Neuronal stem cell (in vitro differentiated cells): ENCODE measurements around the gene GRWD1.

Experiments used
- DNase-seq: peaks from one replicate; pipeline ENCODE4 v3.0.0-alpha.2; 2013; ENCODE audit warnings: low spot score
- H2AFZ ChIP-seq: one replicate; pipeline ENCODE4 v1.6.1; 2013; ENCODE audit warnings: mild to moderate bottlenecking, low read length, inconsistent platforms
- H2AK5ac ChIP-seq: 2 replicates; pipeline ENCODE4 v1.6.1; 2013; ENCODE audit warnings: low read depth, mild to moderate bottlenecking, inconsistent platforms, low read length, moderate library complexity, mixed read lengths
- H2BK120ac ChIP-seq: 2 replicates; pipeline ENCODE4 v1.6.1; 2013; ENCODE audit warnings: low read depth, mild to moderate bottlenecking, inconsistent platforms, low read length, moderate library complexity, mixed read lengths
- H2BK12ac ChIP-seq: one replicate; pipeline ENCODE4 v1.6.1; 2013; ENCODE audit warnings: low read length, inconsistent platforms
- H2BK15ac ChIP-seq: 2 replicates; pipeline ENCODE4 v1.6.1; 2013; ENCODE audit warnings: mild to moderate bottlenecking, low read length, inconsistent platforms, mixed read lengths
- H2BK5ac ChIP-seq: one replicate; pipeline ENCODE4 v1.6.1; 2013; ENCODE audit warnings: inconsistent platforms, mild to moderate bottlenecking, low read length, moderate library complexity
- H3K14ac ChIP-seq: one replicate; pipeline ENCODE4 v1.6.1; 2013; ENCODE audit warnings: low read length, inconsistent platforms
- H3K18ac ChIP-seq: 2 replicates; pipeline ENCODE4 v1.6.1; 2013; ENCODE audit warnings: low read length, inconsistent platforms
- H3K23ac ChIP-seq: 2 replicates; pipeline ENCODE4 v1.6.1; 2013; ENCODE audit warnings: low read depth, mild to moderate bottlenecking, mixed read lengths, low read length, inconsistent platforms; ENCODE audit not compliant: poor library complexity
- H3K27ac ChIP-seq: replicated peaks from 3 replicates; pipeline ENCODE4 v1.5.1; 2013; ENCODE audit warnings: low read length, inconsistent platforms
- H3K27me3 ChIP-seq, 3 experiments: 2 replicates each; pipeline ENCODE4 v1.6.1; 2013; ENCODE audit warnings: low read length in 3 of 3, mild to moderate bottlenecking in 2 of 3, inconsistent platforms in 1 of 3, low read depth in 1 of 3, mixed read lengths in 1 of 3, moderate library complexity in 1 of 3; ENCODE audit not compliant: control insufficient read depth in 3 of 3, insufficient read depth in 3 of 3
- H3K36me3 ChIP-seq, 2 donors: replicated peaks in 1 of 2; 2 replicates each; pipeline ENCODE4 v1.6.1; 2013; ENCODE audit warnings: low read length in 2 of 2; ENCODE audit not compliant: control insufficient read depth in 2 of 2, insufficient read depth in 2 of 2
- H3K4ac ChIP-seq: 2 replicates; pipeline ENCODE4 v1.6.1; 2013; ENCODE audit warnings: inconsistent platforms, mild to moderate bottlenecking, low read length, moderate library complexity
- H3K4me1 ChIP-seq, 2 donors: 1 replicate in 1 of 2; 2 replicates in 1 of 2; pipeline ENCODE4 v1.6.1; 2013; ENCODE audit warnings: low read length in 2 of 2, low read depth in 1 of 2; ENCODE audit not compliant: control insufficient read depth in 2 of 2, insufficient read depth in 1 of 2
- H3K4me2 ChIP-seq: one replicate; pipeline ENCODE4 v1.6.1; 2013; ENCODE audit warnings: mild to moderate bottlenecking, low read length, inconsistent platforms; ENCODE audit not compliant: insufficient read depth, poor library complexity, severe bottlenecking
- H3K4me3 ChIP-seq, 2 donors: 2 replicates each; pipeline ENCODE4 v1.5.1; 2013; ENCODE audit warnings: low read length in 2 of 2, mild to moderate bottlenecking in 2 of 2, inconsistent platforms in 1 of 2, moderate library complexity in 1 of 2
- H3K79me1 ChIP-seq: one replicate; pipeline ENCODE4 v1.6.1; 2013; ENCODE audit warnings: low read depth, mild to moderate bottlenecking, inconsistent platforms, low read length, moderate library complexity
- H3K9ac ChIP-seq: one replicate; pipeline ENCODE4 v1.6.1; 2013; ENCODE audit warnings: mild to moderate bottlenecking, low read depth, low read length, inconsistent platforms; ENCODE audit not compliant: poor library complexity
- H3K9me3 ChIP-seq, 2 donors: replicated peaks in 1 of 2; 2 replicates each; pipeline versions ENCODE3 to v1.6.1; 2013; ENCODE audit warnings: low read length in 2 of 2, mild to moderate bottlenecking in 2 of 2, inconsistent platforms in 1 of 2, low read depth in 1 of 2, mixed read lengths in 1 of 2, moderate library complexity in 1 of 2; ENCODE audit not compliant: control insufficient read depth in 2 of 2, insufficient read depth in 1 of 2
- H4K8ac ChIP-seq: one replicate; pipeline ENCODE4 v1.6.1; 2013; ENCODE audit warnings: low read depth, mild to moderate bottlenecking, inconsistent platforms, low read length, moderate library complexity
- H4K91ac ChIP-seq: one replicate; pipeline ENCODE4 v1.6.1; 2013; ENCODE audit warnings: low read length, low read depth, mild to moderate bottlenecking, inconsistent platforms; ENCODE audit not compliant: poor library complexity
- WGBS, 2 donors: extraction: QIAGEN DNeasy Blood & Tissue Kit; methylation state at CpG; one replicate each; pipeline ENCODE4 v1.1.7; 2013; ENCODE audit warnings: missing lambda C conversion rate in 2 of 2, mixed read lengths in 1 of 2; ENCODE audit not compliant: insufficient read length in 2 of 2, insufficient replicate concordance in 1 of 2; ENCODE audit errors: extremely low coverage in 2 of 2; 5-methylcytosine and 5-hydroxymethylcytosine counted together

GRWD1 gene

GRCh38 chr19:48455908-48456562 is 10.3 kb downstream of the GRWD1 start:
- H3K9me3 ChIP-seq: no peaks in the 10 kb centered on the region
- H2AFZ ChIP-seq: no peak overlapping the region
- H3K18ac ChIP-seq: no peak overlapping the region
- H3K27me3 ChIP-seq: no peaks in the 10 kb centered on the region
- DNase-seq: no peak
- peaks cover 3% of the 10 kb centered on the region for H3K79me1 ChIP-seq
- H3K14ac ChIP-seq: no peak overlapping the region
- no peaks in the 10 kb centered on the region for H3K4me1 ChIP-seq
- no CpG with 5 or more reads among the region's 11 CpGs for WGBS, 2 donors
- H2BK120ac ChIP-seq: no peak overlapping the region
- no peak overlapping the region for H4K8ac ChIP-seq
- no peak overlapping the region for H3K4ac ChIP-seq
- peak overlapping the region in 1 of 2 donors; percentile 64 for H3K4me3 ChIP-seq
- H3K9ac ChIP-seq: no peak overlapping the region
- H2AK5ac ChIP-seq: no peak overlapping the region
- no peak overlapping the region for H3K4me2 ChIP-seq
- no peak overlapping the region for H3K27ac ChIP-seq
- no peak overlapping the region for H2BK12ac ChIP-seq
- no peak overlapping the region for H2BK15ac ChIP-seq
- H3K36me3 ChIP-seq: peaks cover 30 to 70% of the 10 kb centered on the region in 2 donors
- H3K23ac ChIP-seq: no peak overlapping the region
- H4K91ac ChIP-seq: no peak overlapping the region
- H2BK5ac ChIP-seq: peak overlapping the region; percentile 57

- no peak overlapping the region for H2BK15ac ChIP-seq
- no peak overlapping the region for H2BK120ac ChIP-seq
- no peaks in the 10 kb centered on the region for H3K27me3 ChIP-seq
- no peak overlapping the region for H2AK5ac ChIP-seq
- H3K79me1 ChIP-seq: peaks cover 3% of the 10 kb centered on the region
- no peak overlapping the region for H3K18ac ChIP-seq
- no CpG with 5 or more reads among the region's 4 CpGs for WGBS, 2 donors
- no peak overlapping the region for H4K91ac ChIP-seq
- no peak overlapping the region for H2BK5ac ChIP-seq
- no peak overlapping the region for H3K4me2 ChIP-seq
- no peak overlapping the region for H3K27ac ChIP-seq
- H3K4me1 ChIP-seq: no peaks in the 10 kb centered on the region
- no peak overlapping the region for H3K4me3 ChIP-seq
- H4K8ac ChIP-seq: no peak overlapping the region
- peaks cover 23 to 62% of the 10 kb centered on the region in 2 donors for H3K36me3 ChIP-seq
- H3K14ac ChIP-seq: no peak overlapping the region
- H2AFZ ChIP-seq: no peak overlapping the region
- H3K4ac ChIP-seq: no peak overlapping the region
- no peak for DNase-seq
- no peak overlapping the region for H3K9ac ChIP-seq
- no peaks in the 10 kb centered on the region for H3K9me3 ChIP-seq
- no peak overlapping the region for H3K23ac ChIP-seq
- H2BK12ac ChIP-seq: no peak overlapping the region
Measured at GRCh38 chr19:48456864-48457263, 11.1 kb downstream of the GRWD1 start.

GRCh38 chr19:48458016-48458415 is 12.2 kb downstream of the GRWD1 start:
- Histone ChIP-seq H2BK12ac (no peak overlapping the region), H2BK120ac (no peak overlapping the region), H4K91ac (no peak overlapping the region), H3K36me3 (peaks cover 17 to 53% of the 10 kb centered on the region in 2 donors), H2BK5ac (no peak overlapping the region), H3K27me3 (no peaks in the 10 kb centered on the region), H3K9me3 (no peaks in the 10 kb centered on the region), H3K79me1 (peaks cover 3% of the 10 kb centered on the region), H3K4me1 (no peaks in the 10 kb centered on the region), H2BK15ac (no peak overlapping the region), H3K27ac (no peak overlapping the region), H3K23ac (no peak overlapping the region), H3K4ac (no peak overlapping the region), H2AFZ (no peak overlapping the region), H2AK5ac (no peak overlapping the region), H3K4me2 (no peak overlapping the region), H3K4me3 (no peak overlapping the region), H3K18ac (no peak overlapping the region), H4K8ac (no peak overlapping the region), H3K9ac (no peak overlapping the region), H3K14ac (no peak overlapping the region)
- no CpG with 5 or more reads among the region's 2 CpGs for WGBS, 2 donors
- DNase-seq: no peak

- Histone ChIP-seq H3K27ac (no peak overlapping the region), H2BK15ac (no peak overlapping the region), H3K36me3 (peaks cover 4 to 18% of the 10 kb centered on the region in 2 donors), H3K4ac (no peak overlapping the region), H3K4me3 (no peak overlapping the region), H3K79me1 (no peaks in the 10 kb centered on the region), H3K9ac (peak overlapping the region; percentile 44), H3K23ac (peak overlapping the region; percentile 73), H3K27me3 (no peaks in the 10 kb centered on the region), H3K14ac (no peak overlapping the region), H2BK120ac (no peak overlapping the region), H3K18ac (no peak overlapping the region), H3K9me3 (no peaks in the 10 kb centered on the region), H3K4me2 (no peak overlapping the region), H2BK12ac (peak overlapping the region; percentile 84), H2AK5ac (no peak overlapping the region), H3K4me1 (no peaks in the 10 kb centered on the region), H2AFZ (no peak overlapping the region), H2BK5ac (no peak overlapping the region), H4K8ac (no peak overlapping the region), H4K91ac (no peak overlapping the region)
- no CpG with 5 or more reads among the region's 36 CpGs for WGBS, 2 donors
- DNase-seq: no peak
Measured at GRCh38 chr19:48461651-48461981, 15.8 kb downstream of the GRWD1 start.
